HepG2 (cell line): ENCODE data around the gene COX6B1. TPM values are rescaled to one million over a fixed set of nuclear protein-coding genes. Genes with fewer than 3 reads are reported as not detected.

Experiments used
- AHR ChIP-seq: IDR thresholded peaks from 2 replicates; pipeline ENCODE4 v1.6.1; 2018; ENCODE audit warnings: missing genetic modification reagents, missing compliant biosample characterization
- ARHGAP35 ChIP-seq: sonication (generic); formaldehyde crosslinking; IDR thresholded peaks from 2 replicates; pipeline ENCODE4 v1.9.0; 2022; ENCODE audit warnings: mild to moderate bottlenecking, inconsistent platforms, moderate library complexity, missing genetic modification reagents, borderline replicate concordance
- BATF2 ChIP-seq: sonication (generic); formaldehyde crosslinking; IDR thresholded peaks from 2 replicates; pipeline ENCODE4 v1.8.0; 2022; ENCODE audit warnings: mild to moderate bottlenecking, missing genetic modification reagents, moderate library complexity
- CHD4 ChIP-seq: fragments of 200-600 bp; sonication (generic); IDR thresholded peaks from 2 replicates; pipeline ENCODE4 v1.7.0; 2017; ENCODE audit warnings: mild to moderate bottlenecking, low read length, borderline replicate concordance
- EP300 ChIP-seq, 3 experiments: sonication (generic) in 1 of 3; formaldehyde crosslinking in 1 of 3; IDR thresholded peaks; 2 replicates each; pipeline versions ENCODE4 v1.5.1 to v1.6.1; 2011 to 2020; ENCODE audit warnings: low read depth in 2 of 3, low read length in 2 of 3, borderline replicate concordance in 1 of 3, improper control_type of control experiment in 1 of 3, mild to moderate bottlenecking in 1 of 3, missing genetic modification reagents in 1 of 3, moderate library complexity in 1 of 3
- FOXP4 ChIP-seq: sonication (generic); formaldehyde crosslinking; IDR thresholded peaks from 2 replicates; pipeline ENCODE4 v1.4.0; 2020; ENCODE audit warnings: missing genetic modification reagents
- HNF4A ChIP-seq: sonication (generic); formaldehyde crosslinking; IDR thresholded peaks from 2 replicates; pipeline ENCODE4 v1.4.0; 2020; ENCODE audit warnings: missing genetic modification reagents
- JUN ChIP-seq: sonication (generic); formaldehyde crosslinking; IDR thresholded peaks from 2 replicates; pipeline ENCODE4 v1.4.0; 2020; ENCODE audit warnings: mild to moderate bottlenecking, missing genetic modification reagents
- MXD4 ChIP-seq: IDR thresholded peaks from 2 replicates; pipeline ENCODE4 v1.6.1; 2016; ENCODE audit warnings: mild to moderate bottlenecking, missing biosample characterization, missing genetic modification reagents
- RFXAP ChIP-seq: sonication (generic); formaldehyde crosslinking; IDR thresholded peaks from 2 replicates; pipeline ENCODE4 v1.4.0; 2020; ENCODE audit warnings: missing genetic modification reagents, borderline replicate concordance
- SNAPC5 ChIP-seq: sonication (generic); formaldehyde crosslinking; IDR thresholded peaks from 2 replicates; pipeline ENCODE4 v1.8.1; 2023; ENCODE audit warnings: mild to moderate bottlenecking, missing genetic modification reagents, borderline replicate concordance
- ZBED4 ChIP-seq: sonication (generic); formaldehyde crosslinking; IDR thresholded peaks from 2 replicates; pipeline ENCODE4 v1.4.0; 2020; ENCODE audit warnings: missing genetic modification reagents, borderline replicate concordance
- ZNF276 ChIP-seq: sonication (generic); formaldehyde crosslinking; IDR thresholded peaks from 2 replicates; pipeline ENCODE4 v1.4.0; 2020; ENCODE audit warnings: mild to moderate bottlenecking, low read depth, missing genetic modification reagents
- ZNF367 ChIP-seq: sonication (generic); formaldehyde crosslinking; IDR thresholded peaks from 2 replicates; pipeline ENCODE4 v1.4.0; 2020; ENCODE audit warnings: missing genetic modification reagents, borderline replicate concordance
- ZNF557 ChIP-seq: sonication (generic); formaldehyde crosslinking; IDR thresholded peaks from 2 replicates; pipeline ENCODE4 v1.4.0; 2020; ENCODE audit warnings: missing genetic modification reagents
- ZNF639 ChIP-seq: conservative IDR thresholded peaks from 2 replicates; pipeline ENCODE4 v1.6.1; 2018; ENCODE audit warnings: missing genetic modification reagents
- polyA plus RNA-seq, 8 experiments: library from polyadenylated mRNA; depleted of rRNA in 3 of 8; stranded (reverse) in 7 of 8; unstranded in 1 of 8; fragments of >200 nt; fragmentation: Illumina TruSeq in 4 of 8; extraction: Trizol in 4 of 8; gene quantifications; 2 replicates each; pipeline versions ENCODE4 v1.2.1 to v1.2.3, GENCODE V29; 2011 to 2016; ENCODE audit warnings: low read depth in 4 of 8, missing spikeins in 1 of 8, mixed read lengths in 1 of 8; ENCODE audit not compliant: insufficient read depth in 1 of 8
- total RNA-seq, 5 experiments: library from RNA; depleted of rRNA; stranded (reverse); fragments of >200 nt; fragmentation: Illumina TruSeq; extraction: Trizol; gene quantifications; 2 replicates each; pipeline ENCODE4 v1.2.3, GENCODE V29; 2016; ENCODE audit warnings: low read depth in 1 of 5

COX6B1 gene
- total and polyA plus RNA-seq, 2 of the 13 experiments (the other 11 are each of a cell fraction or from before 2014, with no cell fraction given), result 481 to 487 TPM

- peak; percentile 75; the same call in 1 of the 2 replicates for TF ChIP-seq ZNF276 (CRISPR knock-in tag)
- TF ChIP-seq CHD4, result 0 out of 2 replicates have a peak, but pooled peaks have one; percentile 51
- TF ChIP-seq ZNF639 (CRISPR knock-in tag), result peak; percentile 70
- TF ChIP-seq HNF4A, result no peak; the same call in 1 of the 2 replicates
- TF ChIP-seq ARHGAP35 (CRISPR knock-in tag), result peak; percentile 80
- peak; percentile 90 for TF ChIP-seq MXD4 (CRISPR knock-in tag)
- TF ChIP-seq RFXAP (CRISPR knock-in tag), result peak; percentile 79
- TF ChIP-seq ZBED4 (CRISPR knock-in tag), result peak; percentile 83
- no peak for TF ChIP-seq JUN (CRISPR knock-in tag)
- 0 out of 2 replicates have a peak, but pooled peaks have one; percentile 19 for TF ChIP-seq ZNF367 (CRISPR knock-in tag)
- TF ChIP-seq SNAPC5, result peak; percentile 24; the same call in 1 of the 2 replicates
- 0 out of 2 replicates have a peak, but pooled peaks have one; percentile 25 for TF ChIP-seq ZNF557
- peak; percentile 94 for TF ChIP-seq BATF2 (CRISPR knock-in tag)
- TF ChIP-seq FOXP4 (CRISPR knock-in tag), result peak; percentile 38; the same call in 1 of the 2 replicates
- peak in 1 of 2 experiments; percentile 26; a peak in 1 of 4 replicates for TF ChIP-seq EP300 (IDR thresholded peaks at IDR 0.05; ENCODE audit: low read depth in 2 of 2, low read length in 2 of 2)
- TF ChIP-seq EP300 (CRISPR knock-in tag; IDR thresholded peaks at IDR 0.05; ENCODE audit: borderline replicate concordance), result peak; percentile 49
- peak; percentile 52 for TF ChIP-seq AHR (CRISPR knock-in tag)
Measured at GRCh38 chr19:35643255-35644205, 4.6 kb upstream of the COX6B1 start (continued).
